GM12878 (cell line): ENCODE results near the gene TMEM19.

Source experiments
- MTA3 ChIP-seq: IDR thresholded peaks from 2 replicates; pipeline ENCODE4 v1.6.1; 2012; ENCODE audit warnings: low read length, inconsistent platforms, borderline replicate concordance
- TF ChIP-seq, protein P1 (sequence below), 3 experiments: IDR thresholded peaks in 2 of 3; conservative IDR thresholded peaks in 1 of 3; 2 replicates each; pipeline ENCODE4 v1.5.1; 2011; ENCODE audit warnings: low read depth in 3 of 3, low read length in 3 of 3, mild to moderate bottlenecking in 3 of 3, control low read depth in 2 of 3, moderate library complexity in 2 of 3, inconsistent platforms in 1 of 3, mixed read lengths in 1 of 3; ENCODE audit not compliant: control insufficient read depth in 2 of 3, insufficient read depth in 1 of 3; ENCODE audit errors: extremely low read depth in 1 of 3

DNA sequence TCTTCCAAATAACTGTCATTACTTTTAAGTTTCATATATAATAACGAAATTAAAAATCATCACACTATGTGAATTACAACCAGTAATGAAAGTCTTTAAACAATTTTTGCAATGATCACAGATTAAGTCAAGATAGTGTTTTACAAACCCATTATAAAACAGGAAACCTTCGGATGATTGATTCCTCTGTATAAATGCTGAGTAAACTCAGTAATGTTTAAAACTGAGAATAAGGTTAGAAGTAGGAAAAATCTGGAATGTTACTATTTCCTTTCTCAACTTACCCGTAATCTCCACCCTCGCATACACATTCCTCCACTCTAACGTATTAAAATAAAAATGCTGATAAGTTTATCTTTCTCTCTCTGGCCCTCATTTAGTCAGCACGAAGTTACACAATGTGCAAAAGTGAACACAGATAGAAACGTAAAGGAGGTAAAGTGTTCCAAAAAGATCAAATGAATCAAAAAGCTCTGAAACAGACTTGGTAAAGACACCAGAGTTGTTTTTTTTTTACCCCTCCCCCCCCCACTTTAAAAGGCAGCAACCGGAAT is 23.8 kb upstream of the TMEM19 start:
- TF ChIP-seq, protein P1, sequence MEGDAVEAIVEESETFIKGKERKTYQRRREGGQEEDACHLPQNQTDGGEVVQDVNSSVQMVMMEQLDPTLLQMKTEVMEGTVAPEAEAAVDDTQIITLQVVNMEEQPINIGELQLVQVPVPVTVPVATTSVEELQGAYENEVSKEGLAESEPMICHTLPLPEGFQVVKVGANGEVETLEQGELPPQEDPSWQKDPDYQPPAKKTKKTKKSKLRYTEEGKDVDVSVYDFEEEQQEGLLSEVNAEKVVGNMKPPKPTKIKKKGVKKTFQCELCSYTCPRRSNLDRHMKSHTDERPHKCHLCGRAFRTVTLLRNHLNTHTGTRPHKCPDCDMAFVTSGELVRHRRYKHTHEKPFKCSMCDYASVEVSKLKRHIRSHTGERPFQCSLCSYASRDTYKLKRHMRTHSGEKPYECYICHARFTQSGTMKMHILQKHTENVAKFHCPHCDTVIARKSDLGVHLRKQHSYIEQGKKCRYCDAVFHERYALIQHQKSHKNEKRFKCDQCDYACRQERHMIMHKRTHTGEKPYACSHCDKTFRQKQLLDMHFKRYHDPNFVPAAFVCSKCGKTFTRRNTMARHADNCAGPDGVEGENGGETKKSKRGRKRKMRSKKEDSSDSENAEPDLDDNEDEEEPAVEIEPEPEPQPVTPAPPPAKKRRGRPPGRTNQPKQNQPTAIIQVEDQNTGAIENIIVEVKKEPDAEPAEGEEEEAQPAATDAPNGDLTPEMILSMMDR (IDR thresholded peaks at IDR 0.05 in 2 of 3, conservative IDR thresholded peaks at IDR 0.05 in 1 of 3; ENCODE audit: control insufficient read depth in 2 of 3, extremely low read depth in 1 of 3, insufficient read depth in 1 of 3, low read depth in 3 of 3, low read length in 3 of 3) = no peak
- no peak for TF ChIP-seq MTA3
